ENCODE data around the gene ZFPL1. TPM values are rescaled to one million over a fixed set of nuclear protein-coding genes. Genes with fewer than 3 reads are reported as not detected.

The ZFPL1 gene
- total and polyA plus RNA-seq, 10 of the 15 experiments (the other 5 are each of a cell fraction or from before 2014, with no cell fraction given), result 2.2 to 37.8 (median 27.0) TPM

GRCh38 chr11:65114538-65115171 lies 30.6 kb downstream of the ZFPL1 start:
- H3K9me3 ChIP-seq (replicated peaks; ENCODE audit: control insufficient read depth, insufficient read depth, low read length), result no peaks in the 10 kb centered on the region
- H3K4me3 ChIP-seq, result no peak overlapping the region
- POLR2A ChIA-PET, result interaction anchor here (0.6 kb wide), 1 partner anchor 357 kb away, joined by 3 read pairs; no protein-coding TSS in a partner anchor
- 87% methylated on average over 11 of the region's 11 CpGs for WGBS (ENCODE audit: insufficient coverage, insufficient replicate concordance, low lambda C conversion rate, missing lambda C conversion rate)
- CTCF ChIA-PET, result interaction anchor here (1.0 to 6.3 kb wide), 5 partner anchors 11 to 267 kb away, joined by 3 to 93 read pairs (median 64); partner anchors contain the start of genes ARL2, CAPN1 and VPS51
- in situ Hi-C loops (cut with MboI) (no loop called here), intact Hi-C loops (cut with micrococcal nuclease; ENCODE audit: unreplicated experiment) (loop anchor here (5.0 to 10.0 kb wide), 4 partner anchors 68 to 340 kb away; partner anchors contain the start of genes ATG2A, CAPN1, DPF2 and SF1)
- SMC1A ChIA-PET (ENCODE audit: uncharacterized antibody, unreplicated experiment), result no interaction called here
- DNase-seq (ENCODE audit: low read depth, low spot score), result no peak
- no peaks in the 10 kb centered on the region for H3K27me3 ChIP-seq (replicated peaks in 1 of 2; ENCODE audit: control insufficient read depth in 2 of 2, insufficient read depth in 2 of 2, low read length in 1 of 2)
- H3K9ac ChIP-seq (ENCODE audit: control insufficient read depth, insufficient read depth, low read length), result no peak overlapping the region
- H3K4me2 ChIP-seq (ENCODE audit: control insufficient read depth, insufficient read depth), result no peak overlapping the region
- RAD21 ChIA-PET (ENCODE audit: unreplicated experiment), result no interaction called here
- H3K79me2 ChIP-seq (ENCODE audit: control insufficient read depth, insufficient read depth, low read length), result peaks cover 20% of the 10 kb centered on the region
- BruUV-seq (replicated peaks), result no TSS peak
- TF ChIP-seq POLR2A (IDR thresholded peaks at IDR 0.05; ENCODE audit: low read depth, low read length) (peak; percentile 59), POLR2AphosphoS5 (IDR thresholded peaks at IDR 0.05; ENCODE audit: low read length) (peak; percentile 33; the same call in 1 of the 2 replicates), RBBP5 (conservative IDR thresholded peaks at IDR 0.05) (no peak)
- no peaks in the 10 kb centered on the region; the same call in 1 of the 2 replicates for H4K20me1 ChIP-seq (ENCODE audit: control insufficient read depth, insufficient read depth)
- peaks cover 5 to 18% of the 10 kb centered on the region in 2 experiments for H3K36me3 ChIP-seq (ENCODE audit: control insufficient read depth in 2 of 2, insufficient read depth in 2 of 2, low read length in 1 of 2)
- no peak for ATAC-seq
- no peak overlapping the region for H3K27ac ChIP-seq (ENCODE audit: control insufficient read depth, insufficient read depth)
- H2AFZ ChIP-seq (ENCODE audit: control insufficient read depth, low read depth, low read length), result no peak overlapping the region
- FAIRE-seq, result no peak
- peaks cover 26% of the 10 kb centered on the region for H3K4me1 ChIP-seq (ENCODE audit: control insufficient read depth, insufficient read depth, low read length)

GRCh38 chr11:65115361-65116082 lies 31.5 kb downstream of the ZFPL1 start:
- ChIA-PET POLR2A (interaction anchor here (0.6 kb wide), 1 partner anchor 356 kb away, joined by 3 read pairs; no protein-coding TSS in a partner anchor), CTCF (interaction anchor here (0.6 to 1.3 kb wide), 5 partner anchors 17 to 222 kb away, joined by 3 to 5 read pairs (median 3); partner anchors contain the start of genes ARL2 and PPP2R5B), SMC1A (ENCODE audit: uncharacterized antibody, unreplicated experiment) (no interaction called here), RAD21 (ENCODE audit: unreplicated experiment) (no interaction called here)
- no TSS peak for BruUV-seq (replicated peaks)
- peaks cover 8 to 23% of the 10 kb centered on the region in 2 experiments for H3K36me3 ChIP-seq (ENCODE audit: control insufficient read depth in 2 of 2, insufficient read depth in 2 of 2, low read length in 1 of 2)
- ATAC-seq (no peak), FAIRE-seq (no peak), DNase-seq (ENCODE audit: low read depth, low spot score) (no peak)
- peaks cover 32% of the 10 kb centered on the region for H3K4me1 ChIP-seq (ENCODE audit: control insufficient read depth, insufficient read depth, low read length)
- H3K9me3 ChIP-seq (replicated peaks; ENCODE audit: control insufficient read depth, insufficient read depth, low read length), result no peaks in the 10 kb centered on the region
- no peak overlapping the region for H2AFZ ChIP-seq (ENCODE audit: control insufficient read depth, low read depth, low read length)
- H3K4me2 ChIP-seq (ENCODE audit: control insufficient read depth, insufficient read depth), result peak overlapping the region; percentile 90; the same call in 1 of the 2 replicates
- H3K27ac ChIP-seq (ENCODE audit: control insufficient read depth, insufficient read depth), result no peak overlapping the region
- no peak overlapping the region for H3K4me3 ChIP-seq
- no peaks in the 10 kb centered on the region for H3K27me3 ChIP-seq (replicated peaks in 1 of 2; ENCODE audit: control insufficient read depth in 2 of 2, insufficient read depth in 2 of 2, low read length in 1 of 2)
- no peaks in the 10 kb centered on the region; the same call in 1 of the 2 replicates for H4K20me1 ChIP-seq (ENCODE audit: control insufficient read depth, insufficient read depth)
- H3K9ac ChIP-seq (ENCODE audit: control insufficient read depth, insufficient read depth, low read length), result no peak overlapping the region
- TF ChIP-seq GABPA (IDR thresholded peaks at IDR 0.05; ENCODE audit: low read depth) (no peak), POLR2A (IDR thresholded peaks at IDR 0.05; ENCODE audit: low read depth, low read length) (peak; percentile 69)
- intact Hi-C loops (cut with micrococcal nuclease; ENCODE audit: unreplicated experiment) (loop anchor here (2.0 to 10.0 kb wide), 4 partner anchors 75 to 341 kb away; partner anchors contain the start of genes DPF2, SAC3D1 and SF1), in situ Hi-C loops (cut with MboI) (no loop called here)
- WGBS (ENCODE audit: insufficient coverage, insufficient replicate concordance, low lambda C conversion rate, missing lambda C conversion rate), result 92% methylated on average over 21 of the region's 21 CpGs
- H3K79me2 ChIP-seq (ENCODE audit: control insufficient read depth, insufficient read depth, low read length), result peaks cover 28% of the 10 kb centered on the region

All from GM12878 (cell line).